Vagina (tissue), 2 donors: ENCODE data around the gene LMBR1L. TPM values are rescaled to one million over a fixed set of nuclear protein-coding genes. Genes with fewer than 3 reads are reported as not detected.
"Not testable (repeated sequence)": the region's sequence is repeated elsewhere in the genome, so short reads cannot be mapped to it uniquely, and the experiment has no call there.

Source experiments
- DNase-seq, 2 donors: peaks; one replicate each; pipeline ENCODE4 v3.0.0-alpha.2; 2017; ENCODE audit errors: extremely low spot score in 2 of 2
- H3K27ac ChIP-seq: fragments of 200-600 bp; sonication (generic); one replicate; pipeline ENCODE4 v1.5.1; 2019
- H3K27me3 ChIP-seq: fragments of 200-600 bp; sonication (generic); one replicate; pipeline ENCODE4 v1.5.1; 2019
- H3K36me3 ChIP-seq, 2 donors: fragments of 200-600 bp; sonication (generic); one replicate each; pipeline ENCODE4 v1.5.1; 2017 to 2019
- H3K4me1 ChIP-seq: fragments of 200-600 bp; sonication (generic); one replicate; pipeline ENCODE4 v1.5.1; 2019
- H3K4me3 ChIP-seq, 2 donors: fragments of 200-600 bp; sonication (generic); 1 replicate in 1 of 2; 2 replicates in 1 of 2; pipeline ENCODE4 v1.5.1; 2016 to 2019
- H3K9me3 ChIP-seq: fragments of 200-600 bp; sonication (generic); one replicate; pipeline ENCODE4 v1.5.1; 2019
- POLR2A ChIP-seq, 2 donors: fragments of 450-650 bp; IDR thresholded peaks; one replicate each; pipeline ENCODE4 v1.6.1; 2017; ENCODE audit warnings: antibody characterized with exemption in 2 of 2, mild to moderate bottlenecking in 2 of 2, moderate library complexity in 2 of 2
- POLR2AphosphoS5 ChIP-seq, 2 donors: sonication (generic); formaldehyde crosslinking; IDR thresholded peaks; one replicate each; pipeline ENCODE4 v1.9.0; 2017; ENCODE audit warnings: antibody characterized with exemption in 2 of 2, mild to moderate bottlenecking in 2 of 2, low read depth in 1 of 2; ENCODE audit not compliant: insufficient read depth in 1 of 2
- intact Hi-C: fragments of 100-400 bp; cut with DNase I; formaldehyde crosslinking; loops from one replicate; pipeline ENCODE4 v1.15.1; 2023
- total RNA-seq: library from RNA; depleted of rRNA; stranded (reverse); fragments of >200 nt; gene quantifications from one replicate; pipeline ENCODE4 v1.2.3, GENCODE V29; 2016
- TF ChIP-seq, protein P1 (sequence below), 3 experiments: fragments of 450-650 bp in 2 of 3; fragments of 200-600 bp in 1 of 3; sonication (generic) in 1 of 3; IDR thresholded peaks; one replicate each; pipeline ENCODE4 v1.5.1; 2017 to 2019; ENCODE audit warnings: antibody characterized with exemption in 3 of 3, mild to moderate bottlenecking in 2 of 3, moderate library complexity in 2 of 3

The LMBR1L gene
- total RNA-seq, 1 donor from 2014 or later = 53.3 TPM

- H3K27me3 ChIP-seq = no peaks in the 10 kb centered on the region
- H3K4me1 ChIP-seq = peaks cover 13% of the 10 kb centered on the region
- H3K27ac ChIP-seq = peak overlapping the region; percentile 72
- no peak for DNase-seq
- H3K4me3 ChIP-seq = peak overlapping the region; percentile 59
- H3K36me3 ChIP-seq = no peaks in the 10 kb centered on the region
- intact Hi-C loops = loop anchor here (10.0 kb wide), 1 partner anchor 56 kb away; no protein-coding TSS in a partner anchor
- no peaks in the 10 kb centered on the region for H3K9me3 ChIP-seq
- TF ChIP-seq POLR2A (IDR thresholded peaks at IDR 0.05) = no peak
- no peak for TF ChIP-seq POLR2AphosphoS5 (IDR thresholded peaks at IDR 0.05; ENCODE audit: insufficient read depth in 1 of 2, low read depth in 1 of 2)
- TF ChIP-seq, protein P1, sequence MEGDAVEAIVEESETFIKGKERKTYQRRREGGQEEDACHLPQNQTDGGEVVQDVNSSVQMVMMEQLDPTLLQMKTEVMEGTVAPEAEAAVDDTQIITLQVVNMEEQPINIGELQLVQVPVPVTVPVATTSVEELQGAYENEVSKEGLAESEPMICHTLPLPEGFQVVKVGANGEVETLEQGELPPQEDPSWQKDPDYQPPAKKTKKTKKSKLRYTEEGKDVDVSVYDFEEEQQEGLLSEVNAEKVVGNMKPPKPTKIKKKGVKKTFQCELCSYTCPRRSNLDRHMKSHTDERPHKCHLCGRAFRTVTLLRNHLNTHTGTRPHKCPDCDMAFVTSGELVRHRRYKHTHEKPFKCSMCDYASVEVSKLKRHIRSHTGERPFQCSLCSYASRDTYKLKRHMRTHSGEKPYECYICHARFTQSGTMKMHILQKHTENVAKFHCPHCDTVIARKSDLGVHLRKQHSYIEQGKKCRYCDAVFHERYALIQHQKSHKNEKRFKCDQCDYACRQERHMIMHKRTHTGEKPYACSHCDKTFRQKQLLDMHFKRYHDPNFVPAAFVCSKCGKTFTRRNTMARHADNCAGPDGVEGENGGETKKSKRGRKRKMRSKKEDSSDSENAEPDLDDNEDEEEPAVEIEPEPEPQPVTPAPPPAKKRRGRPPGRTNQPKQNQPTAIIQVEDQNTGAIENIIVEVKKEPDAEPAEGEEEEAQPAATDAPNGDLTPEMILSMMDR (IDR thresholded peaks at IDR 0.05) = no peak
Measured at GRCh38 chr12:49068879-49069506, 41.7 kb downstream of the LMBR1L start.

GRCh38 chr12:49066120-49066519 lies 44.5 kb downstream of the LMBR1L start:
- no peaks in the 10 kb centered on the region for H3K9me3 ChIP-seq
- no peaks in the 10 kb centered on the region for H3K27me3 ChIP-seq
- H3K4me3 ChIP-seq = no peak overlapping the region
- peaks cover 21% of the 10 kb centered on the region for H3K4me1 ChIP-seq
- H3K27ac ChIP-seq = no peak overlapping the region
- intact Hi-C loops = loop anchor here (10.0 kb wide), 1 partner anchor 59 kb away; no protein-coding TSS in a partner anchor
- DNase-seq = no peak
- H3K36me3 ChIP-seq = no peaks in the 10 kb centered on the region
- TF ChIP-seq POLR2A (IDR thresholded peaks at IDR 0.05) (no peak), POLR2AphosphoS5 (IDR thresholded peaks at IDR 0.05; ENCODE audit: insufficient read depth in 1 of 2, low read depth in 1 of 2) (no peak)
- TF ChIP-seq, protein P1 (IDR thresholded peaks at IDR 0.05) = no peak

DNA sequence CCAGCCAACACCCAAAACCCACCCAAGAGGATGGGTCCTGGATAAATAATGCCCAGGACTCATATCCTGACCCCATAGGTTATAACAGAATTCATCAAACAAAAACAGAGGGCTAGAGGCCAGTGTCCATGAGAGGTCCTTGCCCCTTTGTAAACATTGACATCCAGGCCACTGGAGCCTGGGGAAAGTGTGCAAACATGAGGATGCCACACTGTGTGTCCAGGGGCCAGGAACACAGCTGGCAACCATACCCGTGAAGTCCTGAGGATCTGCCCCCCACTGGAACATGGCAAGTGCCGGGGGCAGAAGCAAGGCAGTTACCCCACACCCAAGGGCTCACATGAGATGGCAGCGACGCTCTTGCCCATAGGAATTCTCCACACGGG lies 45.9 kb downstream of the LMBR1L start:
- DNase-seq = no peak
- Histone ChIP-seq H3K9me3 (no peaks in the 10 kb centered on the region), H3K27ac (no peak overlapping the region), H3K4me1 (peaks cover 17% of the 10 kb centered on the region), H3K27me3 (no peaks in the 10 kb centered on the region), H3K4me3 (no peak overlapping the region), H3K36me3 (no peaks in the 10 kb centered on the region)
- TF ChIP-seq POLR2A (IDR thresholded peaks at IDR 0.05) = no peak
- TF ChIP-seq, protein P1 (IDR thresholded peaks at IDR 0.05) = no peak
- TF ChIP-seq POLR2AphosphoS5 (IDR thresholded peaks at IDR 0.05; ENCODE audit: insufficient read depth in 1 of 2, low read depth in 1 of 2) = no peak
- intact Hi-C loops = loop anchor here (10.0 kb wide), 1 partner anchor 60 kb away; no protein-coding TSS in a partner anchor

DNA sequence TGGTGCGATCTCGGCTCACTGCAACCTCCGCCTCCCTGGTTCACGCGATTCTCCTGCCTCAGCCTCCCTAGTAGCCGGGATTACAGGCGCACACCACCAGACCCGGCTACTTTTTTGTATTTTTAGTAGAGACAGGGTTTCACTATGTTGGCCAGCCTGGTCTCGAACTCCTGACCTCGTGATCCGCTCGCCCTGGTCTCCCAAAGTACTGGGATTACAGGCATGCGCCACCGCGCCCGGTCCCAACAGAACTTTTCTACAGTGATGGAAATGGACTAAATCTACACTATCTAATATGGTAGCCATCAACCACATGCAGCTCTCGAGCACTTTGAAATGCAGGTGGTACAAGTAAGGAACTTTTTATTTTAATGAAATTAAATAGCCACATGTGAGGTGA lies 48.7 kb downstream of the LMBR1L start:
- not testable (repeated sequence) for DNase-seq, H3K4me3 ChIP-seq, H3K27ac ChIP-seq, H3K36me3 ChIP-seq, H3K27me3 ChIP-seq, H3K9me3 ChIP-seq
- intact Hi-C loops = loop anchor here (10.0 kb wide), 1 partner anchor 63 kb away; no protein-coding TSS in a partner anchor
- H3K4me1 ChIP-seq = peaks cover 34% of the 10 kb centered on the region

- Histone ChIP-seq H3K27me3 (no peaks in the 10 kb centered on the region), H3K4me3 (peak overlapping the region; percentile 96 to 98), H3K9me3 (no peaks in the 10 kb centered on the region), H3K27ac (peak overlapping the region; percentile 96), H3K36me3 (no peaks in the 10 kb centered on the region), H3K4me1 (peaks cover 41% of the 10 kb centered on the region)
- DNase-seq = no peak
- intact Hi-C loops = loop anchor here (10.0 kb wide), 1 partner anchor 64 kb away; no protein-coding TSS in a partner anchor
- no peak for TF ChIP-seq POLR2A (IDR thresholded peaks at IDR 0.05)
- no peak for TF ChIP-seq POLR2AphosphoS5 (IDR thresholded peaks at IDR 0.05; ENCODE audit: insufficient read depth in 1 of 2, low read depth in 1 of 2)
- TF ChIP-seq, protein P1 (IDR thresholded peaks at IDR 0.05) = no peak
Measured at GRCh38 chr12:49061157-49061650, 49.4 kb downstream of the LMBR1L start.
